Muscle layer of colon (tissue), 2 donors: ENCODE measurements around the gene HES4.
"Not testable (repeated sequence)": the region's sequence is repeated elsewhere in the genome, so short reads cannot be mapped to it uniquely, and the experiment has no call there.

Experiments used
- H3K27ac ChIP-seq: one replicate; pipeline ENCODE4 v1.7.0; 2013; ENCODE audit warnings: low read depth, mild to moderate bottlenecking, low read length, moderate library complexity
- H3K27me3 ChIP-seq, 2 donors: one replicate each; pipeline ENCODE4 v1.7.0; 2013; ENCODE audit warnings: low read length in 2 of 2, mild to moderate bottlenecking in 2 of 2; ENCODE audit not compliant: insufficient read depth in 2 of 2, control insufficient read depth in 1 of 2
- H3K36me3 ChIP-seq: one replicate; pipeline ENCODE4 v1.7.0; 2013; ENCODE audit warnings: mild to moderate bottlenecking, low read length; ENCODE audit not compliant: insufficient read depth
- H3K4me1 ChIP-seq: one replicate; pipeline ENCODE4 v1.7.0; 2013; ENCODE audit warnings: mild to moderate bottlenecking, low read length; ENCODE audit not compliant: insufficient read depth
- H3K4me3 ChIP-seq, 2 donors: one replicate each; pipeline ENCODE4 v1.7.0; 2013; ENCODE audit warnings: low read length in 2 of 2, low read depth in 1 of 2, mild to moderate bottlenecking in 1 of 2, moderate library complexity in 1 of 2
- H3K9ac ChIP-seq: one replicate; pipeline ENCODE4 v1.7.0; 2013; ENCODE audit warnings: low read length
- H3K9me3 ChIP-seq: one replicate; pipeline ENCODE4 v1.7.0; 2013; ENCODE audit warnings: mild to moderate bottlenecking, low read length
- donor health status: abdominal sarcoma.
- donor health status: Adenocarcinoma of cecum.

Gene HES4

DNA sequence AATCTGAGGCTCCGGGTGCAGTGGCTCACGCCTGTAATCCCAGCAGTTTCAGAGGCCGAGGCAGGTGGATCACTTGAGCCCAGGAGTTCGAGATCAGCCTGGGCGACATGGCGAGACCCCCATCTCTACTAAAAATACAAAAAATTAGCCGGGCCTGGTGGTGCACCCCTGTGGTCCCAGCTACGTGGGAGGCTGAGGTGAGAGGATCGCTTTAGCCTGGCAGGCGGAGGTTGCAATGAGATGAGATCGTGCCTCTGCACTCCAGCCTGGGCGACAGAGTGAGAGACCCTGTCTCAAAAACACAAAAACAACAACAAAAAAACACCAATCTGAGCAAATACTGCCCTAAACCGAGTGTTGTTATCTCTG lies 12.8 kb upstream of the HES4 start:
- H3K27me3 ChIP-seq, H3K9me3 ChIP-seq, H3K36me3 ChIP-seq: not testable (repeated sequence)
- H3K9ac ChIP-seq = peak overlapping the region; percentile 83
- H3K4me3 ChIP-seq = peak overlapping the region; percentile 74 to 80
- peak overlapping the region; percentile 81 for H3K27ac ChIP-seq
- peaks cover 13% of the 10 kb centered on the region for H3K4me1 ChIP-seq

DNA sequence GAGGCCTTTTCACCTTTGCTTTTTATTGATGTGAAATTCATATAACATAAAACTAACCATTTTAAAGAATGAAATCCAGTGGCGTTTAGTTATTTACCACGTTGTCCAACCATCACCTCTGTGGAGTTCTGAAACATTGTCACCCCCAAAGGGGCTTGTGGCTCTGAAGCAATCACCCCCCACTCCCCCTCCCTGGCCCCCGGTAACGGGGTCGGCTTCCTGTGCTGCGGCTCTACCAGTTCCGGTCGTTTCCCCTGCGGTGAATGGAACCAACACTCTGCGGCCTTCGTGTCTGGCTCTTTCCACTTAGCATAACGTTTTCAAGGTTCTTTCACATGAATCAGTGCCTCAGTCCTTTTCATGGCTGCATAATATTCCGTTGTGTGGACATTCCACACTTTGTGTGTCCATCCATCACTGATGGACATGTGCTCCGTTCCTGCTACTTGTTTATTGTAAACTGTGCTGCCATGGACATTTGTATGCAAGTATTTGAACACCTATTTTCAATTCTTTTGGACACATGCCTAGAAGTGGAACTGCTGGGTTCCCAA lies 11.6 kb upstream of the HES4 start:
- Histone ChIP-seq H3K27ac (no peak overlapping the region), H3K9ac (no peak overlapping the region), H3K36me3 (no peaks in the 10 kb centered on the region), H3K9me3 (no peaks in the 10 kb centered on the region), H3K4me3 (no peak overlapping the region), H3K27me3 (no peaks in the 10 kb centered on the region), H3K4me1 (peaks cover 13% of the 10 kb centered on the region)

DNA sequence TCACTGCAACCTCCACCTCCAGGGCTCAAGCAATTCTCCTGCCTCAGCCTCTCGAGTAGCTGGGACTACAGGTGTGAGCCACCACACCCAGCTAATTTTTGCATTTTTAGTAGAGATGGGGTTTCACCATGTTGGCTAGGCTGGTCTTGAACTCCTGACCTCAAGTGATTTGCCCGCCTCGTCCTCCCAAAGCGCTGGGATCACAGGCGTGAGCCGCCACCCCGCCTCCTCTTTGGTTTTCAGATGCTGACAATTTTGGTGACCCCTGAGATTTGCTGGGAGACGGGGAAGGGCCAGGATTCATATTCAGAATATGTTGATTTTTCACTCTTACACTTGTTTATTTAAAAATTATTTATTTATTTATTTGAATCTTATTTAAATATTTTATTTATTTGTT lies 10.2 kb upstream of the HES4 start:
- H3K4me3 ChIP-seq, H3K27me3 ChIP-seq, H3K27ac ChIP-seq, H3K9ac ChIP-seq, H3K9me3 ChIP-seq, H3K36me3 ChIP-seq: not testable (repeated sequence)
- H3K4me1 ChIP-seq = peaks cover 19% of the 10 kb centered on the region

DNA sequence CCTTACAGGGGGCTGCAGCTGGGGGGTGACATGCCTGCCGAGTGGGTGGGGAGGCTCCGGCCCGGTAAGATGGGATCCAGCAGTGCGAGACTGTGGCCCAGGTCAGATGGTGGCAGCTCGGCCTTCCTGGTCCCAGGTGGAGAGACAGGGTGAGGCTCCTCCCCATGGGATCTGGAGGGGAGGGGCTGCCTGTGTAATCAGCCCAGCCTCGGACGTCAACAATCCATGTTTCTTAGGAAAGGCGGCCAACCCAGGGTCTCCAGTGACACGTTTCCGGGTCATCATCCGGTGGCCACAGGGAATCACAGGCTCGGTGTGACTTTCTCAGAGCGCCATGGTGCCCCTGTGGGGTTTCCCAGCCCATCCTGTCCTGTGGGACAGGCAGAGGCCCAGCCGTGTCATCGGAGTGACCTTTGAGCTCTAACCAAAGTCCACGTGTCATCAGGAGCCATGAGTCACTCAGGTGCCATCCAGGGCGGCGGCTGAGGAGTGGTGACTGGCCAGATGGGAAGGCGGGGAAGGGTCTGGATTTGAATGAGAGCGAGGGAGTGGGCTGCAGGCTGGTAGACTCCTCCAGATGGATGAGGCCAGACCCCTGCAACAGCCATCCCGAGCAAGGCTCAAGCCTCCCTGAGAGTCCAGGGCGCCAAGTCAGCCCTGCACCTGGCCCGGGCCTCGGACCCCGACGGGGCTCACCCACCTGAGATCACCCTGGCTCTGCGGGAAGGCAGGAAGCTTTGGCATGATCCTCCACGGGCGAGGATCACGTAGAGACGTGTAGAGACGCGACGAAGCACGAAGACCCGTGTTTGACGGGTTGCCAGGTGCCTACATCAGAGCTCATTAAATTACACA lies 6.6 kb upstream of the HES4 start:
- H3K9ac ChIP-seq = no peak overlapping the region
- peaks cover 0 to 13% of the 10 kb centered on the region in 2 donors for H3K27me3 ChIP-seq
- H3K9me3 ChIP-seq = no peaks in the 10 kb centered on the region
- no peak overlapping the region for H3K27ac ChIP-seq
- H3K36me3 ChIP-seq = no peaks in the 10 kb centered on the region
- peaks cover 11% of the 10 kb centered on the region for H3K4me1 ChIP-seq
- no peak overlapping the region for H3K4me3 ChIP-seq

DNA sequence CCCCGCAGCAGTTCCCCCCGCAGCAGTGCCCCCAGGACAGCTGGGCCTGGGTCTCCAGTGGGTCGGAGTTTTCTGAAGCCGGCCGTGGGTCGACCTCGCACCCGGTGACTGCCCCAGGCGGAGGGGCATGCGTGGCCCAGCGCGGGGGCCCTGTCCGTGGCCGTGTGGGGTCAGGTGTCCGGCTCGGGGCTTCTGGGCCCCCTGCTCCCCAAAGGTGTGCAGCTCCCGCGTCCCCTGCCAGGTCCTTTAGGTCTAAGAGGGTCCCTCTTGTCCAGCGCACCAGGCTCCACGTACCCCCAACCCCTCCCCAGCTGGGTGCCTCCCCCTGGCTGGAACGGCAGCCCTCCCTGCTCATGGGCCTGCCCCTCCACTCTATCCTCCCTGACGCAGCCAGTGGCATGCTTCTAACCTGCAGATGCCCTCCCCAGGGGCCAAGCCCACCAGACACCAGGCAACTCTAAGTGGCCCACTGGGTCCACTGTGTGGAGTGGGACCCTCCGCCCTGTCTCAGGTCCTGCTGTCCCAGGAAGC lies 5.9 kb upstream of the HES4 start:
- Histone ChIP-seq H3K36me3 (no peaks in the 10 kb centered on the region), H3K4me3 (no peak overlapping the region), H3K9ac (no peak overlapping the region), H3K27ac (no peak overlapping the region), H3K27me3 (peaks cover 0 to 20% of the 10 kb centered on the region in 2 donors), H3K9me3 (no peaks in the 10 kb centered on the region), H3K4me1 (peaks cover 11% of the 10 kb centered on the region)

DNA sequence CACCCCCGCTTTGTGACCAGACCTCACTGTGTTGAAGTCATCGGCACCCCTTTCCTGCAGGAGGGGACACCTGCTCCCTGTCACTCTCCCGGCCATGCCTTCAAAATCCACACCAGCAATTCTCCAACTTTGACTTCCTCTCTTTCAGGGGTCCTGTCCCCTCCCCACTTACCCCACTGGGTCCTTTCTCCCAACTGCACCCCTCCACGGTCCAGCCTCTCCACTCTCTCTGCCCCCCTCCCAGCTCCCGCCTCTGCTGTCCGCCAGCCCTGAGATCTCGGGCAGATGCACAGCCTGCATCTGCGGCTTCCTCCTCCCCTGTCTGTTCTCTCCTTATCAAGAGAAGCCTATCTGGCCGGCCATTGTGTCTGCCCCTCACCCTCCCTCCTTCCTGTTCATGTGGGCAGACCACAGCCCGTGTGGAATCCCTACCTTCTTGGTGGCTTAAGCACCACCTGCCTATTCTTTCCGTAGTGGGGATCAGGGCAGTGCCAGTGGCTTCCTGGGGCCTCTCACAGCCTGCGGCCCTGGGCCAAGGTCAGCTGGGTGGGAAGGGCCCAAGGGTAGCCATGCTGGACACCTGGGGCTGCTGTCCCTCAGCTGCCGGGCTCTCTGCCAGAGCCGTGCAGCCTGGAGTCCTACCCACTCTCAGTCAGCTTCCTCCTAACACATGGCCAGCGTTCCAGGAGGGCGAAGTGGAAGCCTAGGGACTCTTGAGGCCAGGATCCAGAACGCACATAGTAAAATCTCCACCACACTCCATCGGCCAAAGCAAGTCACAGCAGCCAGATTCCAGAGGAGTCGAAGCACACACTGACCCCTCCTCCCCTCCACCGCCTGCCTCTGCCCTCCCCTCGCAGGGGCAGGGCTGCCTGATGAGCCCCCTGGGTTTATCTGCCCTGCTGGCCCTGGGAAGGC lies 5.1 kb upstream of the HES4 start:
- Histone ChIP-seq H3K27me3 (peaks cover 0 to 20% of the 10 kb centered on the region in 2 donors), H3K4me3 (no peak overlapping the region)

DNA sequence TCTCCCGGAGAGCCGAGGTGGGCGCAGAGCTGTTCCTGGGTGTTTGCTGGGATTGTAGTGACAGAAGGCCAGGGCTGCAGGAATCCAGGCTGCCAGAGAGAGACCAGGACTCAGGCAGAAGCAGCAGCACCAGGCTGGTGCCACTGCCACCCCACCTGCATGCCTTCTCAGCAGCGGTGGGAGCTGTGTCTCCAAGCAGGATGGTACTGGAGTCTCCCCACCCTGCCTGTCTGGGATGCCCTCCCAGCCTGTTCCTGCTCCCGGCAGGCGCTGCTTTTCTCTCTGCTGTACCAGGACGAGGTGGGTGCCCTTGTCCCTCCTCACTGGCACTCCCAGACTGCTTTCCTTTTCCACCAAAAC lies 4.5 kb upstream of the HES4 start:
- Histone ChIP-seq H3K4me1 (peaks cover 11% of the 10 kb centered on the region), H3K36me3 (no peaks in the 10 kb centered on the region), H3K9me3 (no peaks in the 10 kb centered on the region), H3K27me3 (peaks cover 0 to 20% of the 10 kb centered on the region in 2 donors), H3K9ac (no peak overlapping the region), H3K27ac (no peak overlapping the region), H3K4me3 (no peak overlapping the region)

More for the DNA sequence above, 5.1 kb upstream of the HES4 start:
- no peak overlapping the region for H3K9ac ChIP-seq
- H3K9me3 ChIP-seq = no peaks in the 10 kb centered on the region
- peak overlapping the region; percentile 44 for H3K27ac ChIP-seq
- peaks cover 11% of the 10 kb centered on the region for H3K4me1 ChIP-seq
- H3K36me3 ChIP-seq = no peaks in the 10 kb centered on the region

DNA sequence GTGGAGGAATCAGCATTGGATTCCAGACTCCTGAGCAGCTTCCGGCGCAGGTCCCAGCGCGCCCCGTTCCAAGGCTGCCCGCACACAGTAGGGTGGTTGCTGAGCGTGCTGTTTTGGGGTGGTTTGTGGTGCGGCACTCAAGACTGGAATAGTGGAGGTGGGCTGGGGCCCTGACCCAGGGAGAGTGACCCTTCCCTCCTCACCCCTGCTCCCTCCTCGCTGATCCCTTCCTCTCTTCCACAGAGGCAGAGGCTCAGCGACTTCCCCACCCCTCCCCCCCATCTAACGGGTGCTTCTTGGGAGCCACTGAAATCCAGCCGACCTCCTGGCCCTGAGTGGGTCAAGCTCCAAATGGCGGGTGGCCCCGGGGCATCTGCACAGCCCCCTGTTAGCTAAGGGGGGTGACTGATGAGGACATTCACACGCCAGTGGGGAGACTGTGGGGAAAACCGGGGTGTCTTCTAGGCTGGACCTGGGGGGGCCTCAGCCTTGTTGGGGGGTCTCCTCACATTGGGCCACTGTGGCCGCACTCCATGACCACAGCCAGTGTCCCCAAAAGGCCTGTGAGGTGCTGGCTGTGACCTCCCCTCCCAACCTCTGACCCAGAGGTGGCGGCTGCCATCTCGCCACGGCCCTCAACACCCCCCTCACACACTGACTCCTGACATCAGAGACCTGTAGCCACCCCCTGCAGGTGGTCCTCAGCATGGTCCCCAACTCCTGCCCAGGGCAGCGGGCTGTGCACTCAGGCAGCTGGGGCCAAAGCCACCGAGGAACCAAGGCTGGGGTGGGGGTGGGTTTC lies 3.9 kb upstream of the HES4 start:
- Histone ChIP-seq H3K9me3 (no peaks in the 10 kb centered on the region), H3K4me1 (peaks cover 11% of the 10 kb centered on the region), H3K9ac (no peak overlapping the region), H3K4me3 (no peak overlapping the region), H3K27me3 (peaks cover 0 to 20% of the 10 kb centered on the region in 2 donors), H3K36me3 (no peaks in the 10 kb centered on the region), H3K27ac (no peak overlapping the region)

DNA sequence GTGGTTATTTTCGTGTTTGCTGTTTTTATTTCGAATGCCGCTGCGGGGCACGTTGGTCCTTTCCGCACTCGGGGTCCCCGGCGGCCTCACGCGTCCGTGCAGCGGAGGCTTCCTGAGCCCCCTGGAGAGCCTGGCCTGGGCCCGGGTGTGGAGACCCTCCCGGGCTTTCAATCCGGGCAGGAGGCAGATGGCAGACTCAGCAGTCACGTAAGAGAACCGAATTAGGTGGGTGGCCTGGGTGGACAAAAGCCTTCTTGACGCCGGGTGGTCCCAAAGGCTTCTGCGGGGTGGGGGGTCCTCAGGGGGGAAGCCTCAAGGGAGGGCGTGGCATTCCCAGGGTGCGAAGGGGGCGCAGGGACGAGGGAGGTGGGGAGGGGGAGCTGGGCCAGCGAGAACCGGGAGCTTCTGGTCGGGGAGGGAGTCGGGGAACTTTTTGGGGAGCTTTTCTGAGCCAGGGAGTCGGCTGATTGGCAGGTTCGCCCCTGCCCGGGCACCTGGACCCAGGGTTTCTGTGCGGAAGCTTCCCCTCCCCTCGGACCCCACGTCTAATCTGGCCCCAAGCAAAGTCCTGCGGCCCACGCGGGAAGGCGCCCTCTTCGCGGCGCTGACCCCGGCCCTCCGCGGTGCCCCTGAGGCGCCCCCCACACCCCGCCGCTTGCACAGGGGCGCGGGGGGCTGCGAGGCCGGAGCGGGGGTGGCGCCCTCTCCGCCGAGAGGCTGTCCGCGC lies 1.3 kb upstream of the HES4 start:
- Histone ChIP-seq H3K9ac (peak overlapping the region; percentile 53), H3K4me1 (peaks cover 11% of the 10 kb centered on the region)

DNA sequence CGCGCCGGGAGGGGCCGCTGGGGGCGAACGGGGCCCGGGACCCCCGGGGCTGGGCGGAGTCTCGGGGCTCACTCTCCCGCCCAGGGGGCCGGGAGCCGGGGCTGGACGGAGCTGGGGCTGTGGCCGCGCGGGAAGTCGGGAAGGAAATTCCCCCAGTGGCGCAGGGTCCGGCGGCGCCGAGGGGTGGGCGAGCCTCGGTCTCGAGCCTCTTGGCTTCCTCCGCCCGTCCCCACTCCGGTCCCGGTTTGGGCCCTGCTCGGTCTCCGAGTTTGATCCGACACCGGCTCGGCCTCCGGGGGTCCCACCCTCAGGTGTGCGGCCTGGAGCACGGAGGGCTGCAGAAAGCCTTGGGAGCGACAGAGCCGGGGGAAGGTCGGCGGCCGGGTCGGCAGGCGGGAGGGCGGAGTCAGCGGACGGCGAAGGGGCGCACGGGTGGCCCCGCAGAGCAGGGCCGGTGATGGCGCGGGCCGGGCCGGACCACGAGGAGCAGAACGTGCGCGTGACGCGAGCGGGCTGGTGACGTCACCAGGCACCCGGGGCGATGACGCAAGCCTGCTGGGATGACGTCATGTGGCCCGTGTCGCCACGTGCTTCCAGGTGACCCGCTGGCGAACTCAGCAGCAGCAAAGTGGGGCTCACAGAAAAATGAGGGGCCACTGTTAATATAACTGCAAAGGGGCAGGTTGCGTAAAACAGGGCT lies 610 bp upstream of the HES4 start:
- H3K27ac ChIP-seq = peak overlapping the region; percentile 96
- peak overlapping the region; percentile 53 to 65 for H3K4me3 ChIP-seq
- H3K4me1 ChIP-seq = peaks cover 9% of the 10 kb centered on the region
- H3K36me3 ChIP-seq = no peaks in the 10 kb centered on the region
- peaks cover 0 to 27% of the 10 kb centered on the region in 2 donors for H3K27me3 ChIP-seq
- H3K9ac ChIP-seq = peak overlapping the region; percentile 53
- no peaks in the 10 kb centered on the region for H3K9me3 ChIP-seq

More for the DNA sequence above, 1.3 kb upstream of the HES4 start:
- Histone ChIP-seq H3K9me3 (no peaks in the 10 kb centered on the region), H3K27ac (peak overlapping the region; percentile 96), H3K27me3 (peaks cover 0 to 30% of the 10 kb centered on the region in 2 donors), H3K36me3 (no peaks in the 10 kb centered on the region), H3K4me3 (peak overlapping the region; percentile 53 to 65)
